D721Med (cell line): Measurements from ENCODE around the gene MLYCD.

Source experiments
- DNase-seq: peaks from one replicate; pipeline ENCODE4 v3.0.0; 2011; ENCODE audit warnings: low spot score; ENCODE audit not compliant: insufficient read length
- FAIRE-seq: peaks from 2 replicates; lab custom pipeline; 2011; peaks lifted over from hg19 to GRCh38; lab: Jason Lieb, UNC
- TF ChIP-seq, protein P1 (sequence below): IDR thresholded peaks from 2 replicates; pipeline ENCODE4 v1.5.1; 2012; ENCODE audit warnings: mild to moderate bottlenecking, control low read depth; ENCODE audit not compliant: insufficient read depth; ENCODE audit errors: missing control alignments

MLYCD gene

DNA sequence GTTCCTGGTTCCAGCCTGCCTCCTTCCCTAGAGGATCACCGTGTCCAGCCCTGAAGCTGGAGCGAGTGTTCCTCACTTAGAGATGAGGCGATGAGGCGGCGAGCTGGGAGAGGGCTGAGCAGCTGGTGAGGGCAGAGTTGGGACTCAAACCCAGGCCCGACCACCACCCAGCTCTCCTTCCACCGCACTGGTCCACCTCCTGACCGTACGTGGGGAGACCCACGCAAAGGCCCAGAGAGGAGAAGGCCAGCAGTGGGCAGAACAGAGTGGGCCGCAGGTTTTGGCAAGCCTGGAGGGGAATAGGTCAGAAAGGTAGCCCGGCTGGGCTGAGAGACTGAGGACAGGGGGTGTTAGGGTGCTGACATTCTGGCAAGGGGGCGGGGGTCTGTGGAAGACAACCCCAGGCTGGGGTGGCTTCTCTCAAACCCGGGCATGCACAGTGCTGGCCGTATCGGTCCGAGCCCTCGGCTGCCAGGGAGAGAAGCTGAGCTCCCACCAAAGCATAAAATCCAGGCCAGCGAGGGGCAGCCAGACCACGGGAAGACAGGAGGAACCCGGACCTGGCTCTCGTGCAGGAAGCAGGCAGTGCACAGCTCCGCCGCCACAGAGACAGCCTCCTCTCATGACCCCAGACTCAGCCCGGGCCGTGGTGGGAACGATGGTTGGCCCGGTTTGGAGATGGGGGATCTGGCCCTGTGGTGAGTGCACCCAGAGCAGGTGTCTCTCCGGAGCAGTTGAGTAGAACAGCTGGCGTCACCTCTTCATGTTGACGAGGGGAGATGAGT lies 24.9 kb downstream of the MLYCD start:
- FAIRE-seq (no peak), DNase-seq (no peak)
- TF ChIP-seq, protein P1, sequence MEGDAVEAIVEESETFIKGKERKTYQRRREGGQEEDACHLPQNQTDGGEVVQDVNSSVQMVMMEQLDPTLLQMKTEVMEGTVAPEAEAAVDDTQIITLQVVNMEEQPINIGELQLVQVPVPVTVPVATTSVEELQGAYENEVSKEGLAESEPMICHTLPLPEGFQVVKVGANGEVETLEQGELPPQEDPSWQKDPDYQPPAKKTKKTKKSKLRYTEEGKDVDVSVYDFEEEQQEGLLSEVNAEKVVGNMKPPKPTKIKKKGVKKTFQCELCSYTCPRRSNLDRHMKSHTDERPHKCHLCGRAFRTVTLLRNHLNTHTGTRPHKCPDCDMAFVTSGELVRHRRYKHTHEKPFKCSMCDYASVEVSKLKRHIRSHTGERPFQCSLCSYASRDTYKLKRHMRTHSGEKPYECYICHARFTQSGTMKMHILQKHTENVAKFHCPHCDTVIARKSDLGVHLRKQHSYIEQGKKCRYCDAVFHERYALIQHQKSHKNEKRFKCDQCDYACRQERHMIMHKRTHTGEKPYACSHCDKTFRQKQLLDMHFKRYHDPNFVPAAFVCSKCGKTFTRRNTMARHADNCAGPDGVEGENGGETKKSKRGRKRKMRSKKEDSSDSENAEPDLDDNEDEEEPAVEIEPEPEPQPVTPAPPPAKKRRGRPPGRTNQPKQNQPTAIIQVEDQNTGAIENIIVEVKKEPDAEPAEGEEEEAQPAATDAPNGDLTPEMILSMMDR: no peak

DNA sequence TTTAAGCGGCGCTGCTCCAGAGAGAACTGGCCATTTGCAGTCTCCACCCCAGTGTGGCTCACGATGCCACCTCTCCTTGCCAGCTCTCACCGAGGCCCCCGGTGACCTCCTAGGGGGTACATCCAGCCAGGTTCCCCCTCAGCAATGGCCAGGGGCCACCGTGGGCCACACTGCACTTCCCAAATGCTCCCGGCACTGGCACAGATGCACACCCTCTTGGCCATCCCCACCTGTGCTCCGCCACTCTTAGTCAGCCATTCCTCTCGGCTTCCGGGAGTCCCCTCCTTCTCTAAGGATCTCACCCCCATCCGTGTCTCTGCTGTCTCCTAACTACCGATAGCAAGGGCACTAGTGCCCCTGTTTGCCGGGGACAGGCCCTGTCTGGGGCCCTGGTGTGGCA lies 25.8 kb downstream of the MLYCD start:
- FAIRE-seq (no peak), DNase-seq (no peak)
- TF ChIP-seq, protein P1: no peak

DNA sequence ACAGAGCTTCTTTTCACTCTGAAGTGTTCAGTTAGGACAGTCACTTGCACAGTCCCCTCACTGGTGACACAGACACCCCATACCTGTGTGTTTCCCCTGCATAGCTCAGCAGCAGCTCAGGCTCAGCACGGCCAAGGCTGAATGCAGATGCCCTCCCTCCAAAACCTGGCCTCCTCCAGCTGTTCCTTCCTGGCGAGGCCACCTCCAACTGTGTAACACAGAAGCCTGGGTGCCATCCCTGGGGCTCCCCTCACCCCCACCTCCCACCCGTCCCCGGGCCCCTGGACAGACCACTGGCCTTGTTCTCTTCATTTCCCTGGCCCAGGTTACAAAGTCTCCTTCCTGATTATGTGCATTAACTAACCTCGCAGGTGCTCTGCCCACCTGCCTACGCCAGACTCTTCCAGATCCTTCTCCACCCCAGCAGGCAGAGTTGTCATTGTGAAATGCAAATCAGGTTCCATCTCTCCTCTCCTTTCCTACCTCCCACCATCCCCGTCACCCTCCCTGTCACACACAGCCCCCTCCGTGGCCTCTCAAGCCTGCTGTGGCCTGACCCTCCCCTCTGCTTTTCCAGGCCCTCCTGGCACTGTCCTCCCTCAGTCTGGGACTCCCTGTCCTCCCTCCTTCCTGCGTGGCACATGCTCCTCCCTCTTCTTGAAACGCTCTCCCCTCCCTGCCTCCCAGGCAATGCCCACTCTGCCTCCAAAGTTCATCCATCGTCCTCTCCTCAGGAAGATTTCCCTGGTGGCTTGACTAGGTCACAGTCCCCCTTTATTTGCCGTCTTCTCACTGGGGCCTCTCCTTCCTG lies 26.4 kb downstream of the MLYCD start:
- TF ChIP-seq, protein P1: no peak
- DNase-seq: no peak

DNA sequence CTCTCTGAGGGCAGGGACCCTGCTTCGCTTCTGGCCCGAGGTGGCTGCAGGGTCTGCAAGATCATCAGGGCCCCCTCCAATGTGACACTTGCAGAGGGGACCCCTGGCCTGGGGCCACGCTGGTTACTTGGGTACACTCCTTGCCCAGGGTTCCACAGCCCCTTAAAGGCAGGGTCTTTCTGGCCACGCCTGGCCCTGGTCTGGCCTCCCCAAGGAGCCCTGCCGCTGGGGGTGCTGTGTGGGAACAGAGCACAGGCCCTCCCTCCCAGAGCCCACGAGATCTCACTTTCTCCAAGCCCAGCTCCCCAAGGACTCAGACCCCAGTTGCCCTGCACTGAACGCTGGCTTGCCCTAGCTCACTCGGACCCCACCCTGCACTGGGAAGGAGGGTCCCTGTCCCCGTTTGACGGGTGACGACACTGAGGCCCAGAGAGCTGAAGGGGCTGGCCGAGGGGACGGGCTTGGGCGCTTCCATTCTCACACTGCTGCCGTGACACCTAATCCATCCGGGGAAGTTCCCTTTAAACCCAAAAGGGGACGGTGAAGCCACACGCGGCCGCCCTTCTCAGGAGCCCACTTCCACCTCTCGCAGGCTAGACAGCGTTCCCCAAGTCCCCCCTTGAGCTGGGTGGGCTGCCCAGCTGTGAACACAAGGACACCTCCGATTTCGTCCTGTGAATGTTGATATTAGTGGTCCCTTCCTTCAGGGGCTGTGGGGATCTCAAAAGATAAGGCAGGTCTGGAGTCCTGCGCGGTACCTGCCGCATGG lies 27.2 kb downstream of the MLYCD start:
- DNase-seq: no peak
- TF ChIP-seq, protein P1: no peak
- no peak for FAIRE-seq

More for the DNA sequence above, 26.4 kb downstream of the MLYCD start:
- FAIRE-seq: no peak

DNA sequence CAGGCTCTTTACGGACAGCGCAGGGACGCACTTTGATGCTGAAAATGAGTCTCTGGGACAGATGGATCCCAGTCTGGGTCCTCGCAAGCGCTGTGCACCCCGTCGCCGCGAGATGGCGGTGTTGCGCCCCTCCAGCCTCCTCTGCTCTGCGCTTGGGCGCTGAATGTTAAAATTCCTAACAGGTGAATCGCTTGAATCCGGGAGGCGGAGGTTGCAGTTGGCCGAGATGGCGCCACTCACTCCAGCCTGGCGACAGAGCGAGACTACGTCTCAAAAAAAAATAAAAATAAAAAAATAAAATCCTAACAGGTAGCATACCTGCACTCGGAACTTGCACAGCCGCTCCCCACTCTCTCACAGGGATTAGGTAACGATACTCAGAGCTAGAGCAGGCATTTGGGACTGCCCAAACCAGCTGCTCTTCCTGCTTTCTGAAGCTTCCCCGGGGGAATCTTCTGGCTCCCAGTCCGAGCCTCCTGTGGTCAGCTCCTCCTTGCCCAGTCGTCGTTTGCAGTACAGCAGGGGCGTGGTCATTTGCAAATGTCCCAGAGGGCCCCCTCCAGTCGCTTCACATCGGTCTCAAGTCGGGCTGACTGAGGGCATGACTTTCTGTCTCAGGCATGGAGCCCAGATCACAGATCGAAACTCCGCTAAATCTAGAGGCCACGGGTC lies 27.9 kb downstream of the MLYCD start:
- TF ChIP-seq, protein P1: peak; percentile 85
- FAIRE-seq (no peak), DNase-seq (peak; percentile 59)

DNA sequence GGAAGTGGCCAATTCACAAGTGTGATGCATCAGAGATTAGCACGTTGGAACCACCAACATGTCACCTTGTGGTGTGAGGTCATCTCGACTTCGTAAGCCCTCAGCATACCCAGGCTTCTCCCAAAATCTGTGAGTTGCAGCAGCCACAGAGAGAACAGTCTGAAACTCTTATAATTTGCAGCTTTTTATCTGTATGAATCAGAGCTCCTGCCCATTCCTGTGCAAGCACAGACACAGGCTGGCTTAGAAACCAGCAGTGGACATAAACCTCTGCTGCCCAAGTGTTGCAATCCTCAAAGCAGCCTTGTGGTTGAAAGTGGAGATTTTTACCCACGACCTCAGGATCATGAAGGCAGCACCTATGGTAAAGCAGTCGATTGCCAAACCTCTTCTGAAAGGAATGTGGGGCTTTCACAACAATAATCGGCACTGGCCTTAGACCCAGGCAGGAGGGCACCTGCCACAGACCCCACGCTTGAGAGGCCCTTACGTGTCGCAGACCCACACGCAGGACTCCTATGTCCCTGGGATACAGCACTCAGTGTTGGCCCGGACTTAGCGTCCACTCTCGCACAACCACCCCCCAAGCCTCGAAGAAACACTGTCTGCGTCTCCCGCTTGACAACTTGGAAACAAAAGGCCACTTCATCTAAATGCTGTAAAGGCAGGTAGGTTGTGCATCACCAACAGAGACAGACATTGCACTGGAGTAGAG lies 29.6 kb downstream of the MLYCD start:
- no peak for DNase-seq
- TF ChIP-seq, protein P1: no peak
- FAIRE-seq: no peak
